NOMO-1 treated with DMSO at 0.1 percent for 48 hours (cell line): ENCODE data around the gene PEPD.

Experiments
- DNase-seq: peaks from one replicate; lab custom pipeline; 2025; ENCODE audit not compliant: unreplicated experiment; lab: John Stamatoyannopoulos, UW

PEPD gene

GRCh38 chr19:33512580-33513137 is 8.9 kb downstream of the PEPD start:
- no peak for DNase-seq

- no peak for DNase-seq
Measured at GRCh38 chr19:33512021-33512420, 9.6 kb downstream of the PEPD start.

- no peak for DNase-seq
Measured at GRCh38 chr19:33511346-33511745, 10.2 kb downstream of the PEPD start.

GRCh38 chr19:33510462-33511194 is 11.0 kb downstream of the PEPD start:
- no peak for DNase-seq

GRCh38 chr19:33509774-33510173 is 11.8 kb downstream of the PEPD start:
- no peak for DNase-seq

GRCh38 chr19:33508941-33509614 is 12.5 kb downstream of the PEPD start:
- no peak for DNase-seq

GRCh38 chr19:33508431-33508830 is 13.2 kb downstream of the PEPD start:
- no peak for DNase-seq

- no peak for DNase-seq
Measured at GRCh38 chr19:33508009-33508408, 13.6 kb downstream of the PEPD start.

GRCh38 chr19:33507021-33507956 is 14.3 kb downstream of the PEPD start:
- DNase-seq, result no peak

GRCh38 chr19:33506498-33506897 is 15.1 kb downstream of the PEPD start:
- no peak for DNase-seq

GRCh38 chr19:33505823-33506222 is 15.8 kb downstream of the PEPD start:
- DNase-seq, result no peak

- no peak for DNase-seq
Measured at GRCh38 chr19:33505148-33505547, 16.4 kb downstream of the PEPD start.

GRCh38 chr19:33504058-33504444 is 17.5 kb downstream of the PEPD start:
- no peak for DNase-seq

GRCh38 chr19:33503433-33504057 is 18.0 kb downstream of the PEPD start:
- DNase-seq, result no peak

- DNase-seq, result no peak
Measured at GRCh38 chr19:33503030-33503429, 18.6 kb downstream of the PEPD start.

- DNase-seq, result no peak
Measured at GRCh38 chr19:33502521-33502920, 19.1 kb downstream of the PEPD start.

- DNase-seq, result no peak
Measured at GRCh38 chr19:33501693-33502356, 19.8 kb downstream of the PEPD start.

GRCh38 chr19:33500991-33501390 is 20.6 kb downstream of the PEPD start:
- no peak for DNase-seq

GRCh38 chr19:33500586-33500985 is 21.0 kb downstream of the PEPD start:
- DNase-seq, result no peak
